Stimulated activated CD4-positive, alpha-beta T cell treated with anti-CD3 and anti-CD28 coated beads, Interleukin-12 subunit alpha, Interleukin-12 subunit beta, amount 100 ng/mL, for 24 hours (primary cell): Measurements from ENCODE around the gene DHRSX.
"Not testable (repeated sequence)": the region's sequence is repeated elsewhere in the genome, so short reads cannot be mapped to it uniquely, and the experiment has no call there.

Experiments used
- DNase-seq, 2 experiments: peaks; one replicate each; pipeline ENCODE4 v3.0.0-alpha.2; 2020; ENCODE audit warnings: low read depth in 2 of 2

DHRSX gene

DNA sequence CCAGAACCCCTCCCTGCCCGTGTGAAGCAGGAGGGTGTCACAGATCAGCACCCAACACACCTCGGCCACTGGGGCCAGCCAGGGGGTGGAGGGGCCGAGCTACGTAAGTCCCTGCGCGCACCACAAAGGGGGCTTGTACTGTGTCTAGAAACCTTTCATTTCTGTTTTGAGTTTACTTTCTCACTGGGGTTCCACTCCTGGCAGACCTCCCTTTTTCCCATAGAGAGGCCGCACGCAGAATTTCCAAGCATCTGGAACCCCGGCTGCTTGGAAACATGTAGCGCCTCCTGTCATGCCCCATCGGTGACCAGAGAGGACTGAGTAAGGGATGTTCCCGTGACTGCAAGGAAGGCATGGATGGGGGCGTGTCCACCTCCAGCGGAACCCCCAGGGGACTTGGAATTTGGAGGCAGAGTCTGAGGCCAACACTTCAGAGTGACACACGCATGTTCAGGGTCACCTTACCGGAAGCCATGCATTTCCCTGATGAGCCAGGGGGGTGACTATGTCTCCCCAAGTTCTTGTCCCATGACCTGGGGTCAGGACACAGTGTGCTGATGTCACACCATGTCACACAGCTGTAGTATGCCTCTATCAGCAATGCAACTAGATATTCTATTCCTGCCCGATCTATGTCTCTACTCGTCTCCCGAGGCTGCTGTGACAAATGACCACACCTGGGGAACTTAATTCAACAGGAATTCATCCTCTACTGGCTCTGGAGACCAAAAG is 105.3 kb downstream of the DHRSX start:
- no peak for DNase-seq

DNA sequence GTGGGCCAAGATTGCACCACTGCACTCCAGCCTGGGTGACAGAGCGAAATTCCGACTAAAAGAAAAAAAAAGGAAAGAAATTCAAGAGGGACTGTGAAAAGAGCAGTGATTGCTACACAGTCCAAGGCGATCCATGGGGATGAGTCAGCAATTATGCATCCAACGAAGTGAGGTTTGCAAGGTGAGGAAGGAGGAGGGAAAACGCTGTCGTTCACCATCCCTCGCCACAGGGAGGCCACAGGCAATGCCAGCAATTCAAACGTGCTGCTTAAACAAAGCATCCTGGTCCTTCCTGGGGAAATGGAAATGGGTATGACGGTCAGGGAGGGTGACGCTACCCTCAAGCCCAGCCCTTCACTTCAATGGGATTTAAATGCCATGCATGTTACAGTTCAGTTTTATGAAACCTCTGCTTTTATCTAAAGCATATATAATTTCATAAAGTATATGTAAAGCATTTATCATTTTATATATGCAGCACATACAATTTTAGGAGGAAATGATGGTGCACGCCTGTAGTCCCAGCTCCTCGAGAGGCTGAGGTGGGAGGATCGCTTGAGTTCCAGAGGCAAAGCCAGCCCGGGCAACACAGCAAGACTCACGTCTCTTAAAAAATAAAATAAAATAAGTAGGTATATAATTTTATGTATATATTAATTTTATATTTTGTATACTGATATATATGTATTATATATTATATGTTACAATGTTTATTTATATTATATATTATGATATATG is 108.7 kb downstream of the DHRSX start:
- DNase-seq = no peak

DNA sequence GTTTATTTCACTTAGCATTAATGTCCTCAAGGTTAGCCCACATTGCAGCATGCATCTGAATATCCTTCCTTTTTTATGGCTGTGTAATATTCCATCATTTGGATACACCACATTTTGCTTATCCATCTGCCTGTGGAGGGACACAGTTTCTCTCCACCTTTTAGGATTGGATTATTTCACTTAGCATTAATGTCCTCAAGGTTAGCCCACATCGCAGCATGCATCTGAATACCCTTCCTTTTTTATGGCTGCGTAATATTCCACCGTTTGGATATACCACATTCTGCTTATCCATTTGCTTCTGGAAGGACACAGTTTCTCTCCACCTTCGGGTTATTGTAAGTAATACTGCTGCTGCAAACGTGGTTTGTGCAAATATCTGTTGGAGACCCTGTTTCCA is 110.0 kb downstream of the DHRSX start:
- no peak for DNase-seq

DNA sequence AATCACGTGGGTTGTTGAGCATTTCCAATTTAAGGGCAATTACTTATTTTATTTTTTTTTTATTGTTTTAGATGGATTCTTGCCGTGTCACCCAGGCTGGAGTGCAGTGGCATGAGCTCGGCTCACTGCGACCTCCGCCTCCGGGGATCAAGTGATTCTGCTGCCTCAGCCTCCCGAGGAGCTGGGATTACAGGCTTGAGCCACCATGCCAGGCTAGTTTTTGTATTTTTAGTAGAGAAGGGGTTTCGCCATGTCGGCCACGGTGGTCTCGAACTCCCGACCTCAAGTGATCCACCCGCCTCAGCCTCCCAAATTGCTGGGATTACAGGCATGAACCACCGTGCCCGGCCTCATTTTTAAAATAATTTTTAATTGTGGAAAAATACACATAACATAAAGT is 111.0 kb downstream of the DHRSX start:
- DNase-seq = not testable (repeated sequence)

DNA sequence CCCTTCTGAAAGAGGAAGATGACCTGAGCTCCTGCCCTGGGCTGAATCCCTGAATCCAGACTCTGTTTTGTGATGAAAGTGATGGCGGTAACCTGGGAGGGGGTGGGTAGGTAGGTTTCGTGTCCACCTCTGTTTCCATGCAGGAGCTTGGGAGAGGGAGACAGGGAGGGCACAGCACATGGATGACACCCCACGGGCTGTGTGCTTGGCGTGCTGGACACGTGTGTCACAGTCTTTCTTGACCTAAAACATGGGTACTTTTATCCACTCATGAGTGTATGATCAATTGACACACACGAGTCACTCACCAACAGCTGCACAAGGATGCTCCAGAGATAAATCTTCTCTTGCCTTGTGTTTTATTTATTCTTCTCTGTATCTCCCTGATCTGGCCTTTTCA is 111.5 kb downstream of the DHRSX start:
- DNase-seq = no peak

DNA sequence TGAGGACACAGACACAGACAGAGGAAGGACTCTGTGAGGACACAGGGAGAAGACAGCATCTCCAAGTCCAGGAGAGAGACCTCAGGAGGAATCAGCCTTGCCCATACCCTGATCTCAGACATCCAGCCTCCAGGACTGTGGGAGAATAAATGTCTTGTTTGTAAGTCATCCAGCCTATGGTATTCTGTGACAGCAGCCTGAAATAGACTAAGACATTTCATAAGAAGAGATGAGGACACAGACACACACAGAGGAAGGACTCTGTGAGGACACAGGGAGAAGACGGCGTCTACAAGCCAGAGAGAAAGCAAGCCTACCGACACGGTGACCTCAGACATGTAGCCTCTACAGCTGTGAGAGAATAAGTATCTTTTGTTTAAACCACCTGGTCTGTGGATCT is 112.1 kb downstream of the DHRSX start:
- no peak for DNase-seq

DNA sequence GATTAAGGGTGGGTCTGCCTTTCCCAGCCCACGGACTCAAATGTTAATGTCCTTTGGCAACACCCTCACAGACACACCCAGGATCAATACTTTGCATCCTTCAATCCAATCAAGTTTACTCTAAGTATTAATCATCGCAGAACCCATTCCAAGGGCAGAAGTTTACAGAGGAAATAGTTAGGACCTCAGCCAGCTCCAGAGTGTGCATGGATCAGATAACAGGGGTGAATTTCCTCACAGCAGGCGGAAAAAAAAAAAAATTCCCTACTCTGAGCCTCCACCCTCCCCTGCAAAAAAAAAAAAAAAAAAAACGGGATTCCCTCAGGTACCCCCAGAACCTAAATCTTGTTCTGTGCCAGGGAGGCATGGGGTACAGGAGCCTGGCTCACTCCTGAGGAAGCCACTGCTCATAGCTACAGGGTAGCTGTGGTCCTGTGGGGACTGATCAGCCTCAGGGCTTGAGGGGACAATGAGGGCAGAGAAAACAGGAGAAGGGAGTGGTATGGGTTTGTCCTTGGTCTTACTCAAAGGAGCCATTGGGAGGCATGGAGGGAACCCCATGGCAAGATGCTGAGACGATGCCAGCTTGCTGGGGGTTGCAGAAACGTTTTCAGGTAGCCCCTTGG is 113.0 kb downstream of the DHRSX start:
- no peak for DNase-seq

DNA sequence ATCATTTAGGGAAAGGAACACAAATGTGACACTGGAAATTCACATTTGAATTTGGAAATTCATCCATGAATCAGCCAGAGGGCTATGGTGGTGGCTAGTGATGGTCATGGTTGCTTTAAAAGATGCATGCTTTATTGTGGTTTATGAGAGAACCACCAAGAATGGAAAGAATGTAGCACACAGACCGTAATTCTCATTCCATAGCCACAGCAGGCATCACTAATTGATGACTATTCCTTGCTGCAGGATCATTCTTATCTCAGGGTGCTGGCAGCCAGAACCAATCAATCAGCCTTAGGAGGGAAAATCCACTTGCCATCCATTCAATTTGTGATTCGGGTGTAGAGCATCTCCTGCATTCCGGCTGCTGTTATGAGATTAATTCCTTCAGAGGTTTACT is 115.6 kb downstream of the DHRSX start:
- no peak for DNase-seq

DNA sequence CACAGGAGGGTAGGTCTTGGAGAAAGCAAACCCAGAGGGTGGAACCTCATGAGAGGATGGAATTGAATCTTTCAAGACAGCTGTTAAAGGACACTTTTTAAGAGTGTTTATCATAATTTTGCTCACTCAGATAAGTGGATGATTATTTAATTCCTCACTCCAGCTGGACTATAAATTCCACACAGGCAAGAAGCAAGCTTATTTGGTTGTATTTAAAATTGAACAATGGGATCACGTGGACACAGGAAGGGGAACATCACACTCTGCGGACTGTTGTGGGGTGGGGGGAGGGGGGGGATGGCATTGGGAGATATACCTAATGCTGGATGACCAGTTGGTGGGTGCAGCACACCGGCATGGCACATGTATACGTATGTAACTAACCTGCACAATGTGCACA is 116.3 kb downstream of the DHRSX start:
- no peak for DNase-seq

DNA sequence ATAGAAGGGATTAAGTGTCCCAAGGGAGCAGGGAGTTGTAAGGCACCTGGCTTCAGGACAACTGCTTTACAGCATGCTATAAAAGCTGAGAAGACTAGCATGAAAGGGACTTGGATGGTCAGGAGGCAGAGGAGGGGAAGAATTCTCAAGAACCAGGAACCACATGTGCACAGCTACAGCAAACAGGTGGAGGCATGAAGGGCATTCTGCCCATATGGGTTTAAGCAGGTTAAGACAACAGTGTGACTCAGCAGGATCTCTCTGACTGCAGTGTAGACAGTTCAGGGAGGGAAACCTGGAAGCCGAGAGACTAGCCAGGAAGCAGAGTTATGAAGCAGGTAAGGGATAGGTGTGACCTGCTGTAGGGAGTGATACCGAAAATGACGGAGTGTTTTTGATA is 117.0 kb downstream of the DHRSX start:
- no peak for DNase-seq

DNA sequence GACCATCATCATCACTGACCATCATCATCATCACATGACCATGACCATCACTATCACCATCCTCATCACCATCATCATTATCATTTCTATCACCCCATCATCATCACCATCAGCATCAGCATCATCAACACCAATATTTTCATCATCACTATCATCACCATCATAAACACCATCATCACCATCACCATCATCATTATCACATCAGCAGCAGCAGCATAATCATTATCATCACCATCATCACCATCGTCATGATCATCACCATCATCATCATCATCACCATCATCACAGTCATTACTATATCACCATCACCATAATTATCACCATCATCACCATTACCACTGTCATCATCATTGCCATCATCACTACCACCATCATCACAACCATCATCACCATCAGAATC is 117.6 kb downstream of the DHRSX start:
- DNase-seq = no peak

DNA sequence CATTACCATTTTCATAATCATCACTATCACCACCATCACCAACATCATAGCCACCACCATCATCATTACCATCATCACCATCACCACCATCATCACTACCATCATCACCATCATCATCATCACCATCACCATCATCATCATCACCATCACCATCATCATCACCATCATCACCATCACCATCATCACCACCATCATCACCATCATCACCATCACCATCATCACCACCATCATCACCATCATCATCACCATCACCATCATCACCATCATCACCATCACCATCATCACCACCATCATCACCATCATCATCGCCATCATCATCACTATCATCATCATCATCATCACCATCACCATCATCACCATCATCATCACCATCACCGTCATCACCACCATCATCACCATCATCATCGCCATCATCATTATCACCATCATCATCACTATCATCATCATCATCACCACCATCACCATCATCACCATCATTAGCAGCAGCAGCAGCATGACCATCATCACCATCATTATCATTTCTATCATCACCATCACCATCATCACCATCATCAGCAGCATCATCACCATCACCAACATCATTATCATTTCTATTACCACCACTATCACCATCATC is 118.2 kb downstream of the DHRSX start:
- not testable (repeated sequence) for DNase-seq

DNA sequence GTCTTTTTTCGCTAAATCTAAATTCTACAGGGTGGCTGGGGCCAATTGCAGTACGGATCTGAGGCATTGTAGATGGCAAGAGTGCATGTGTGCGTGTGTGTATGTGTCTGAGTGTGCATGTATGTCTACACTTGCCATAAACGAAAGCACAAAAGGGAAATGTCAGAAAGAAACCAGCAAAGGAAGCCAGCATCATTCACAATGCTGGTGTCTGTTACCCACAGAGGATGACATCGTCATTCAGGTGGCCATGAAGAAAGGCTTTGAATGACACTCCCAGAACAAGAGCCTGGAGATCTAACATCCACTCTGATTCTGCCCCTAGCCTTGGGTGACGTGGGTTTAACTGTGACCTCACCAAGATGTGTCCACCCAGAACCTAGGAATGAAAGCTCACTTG is 124.6 kb downstream of the DHRSX start:
- DNase-seq = no peak

DNA sequence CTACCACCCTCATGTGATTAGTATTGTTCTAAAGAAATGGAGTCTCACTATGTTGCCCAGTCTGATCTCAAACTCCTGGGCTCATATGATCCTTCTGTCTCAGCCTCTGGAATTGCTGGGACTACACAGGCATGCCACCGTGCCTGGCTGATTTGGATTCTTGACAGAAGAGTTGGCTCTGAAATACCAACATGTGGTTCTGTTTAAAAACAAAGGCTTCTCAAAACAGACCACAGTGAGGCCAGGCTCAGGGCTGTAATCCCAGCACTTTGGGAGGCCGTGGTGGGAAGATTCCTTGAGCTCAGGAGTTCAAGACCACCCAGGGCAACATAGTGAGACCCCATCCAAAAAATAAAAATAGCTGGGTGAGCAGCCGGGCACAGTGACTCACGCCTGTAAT is 126.7 kb downstream of the DHRSX start:
- no peak for DNase-seq

DNA sequence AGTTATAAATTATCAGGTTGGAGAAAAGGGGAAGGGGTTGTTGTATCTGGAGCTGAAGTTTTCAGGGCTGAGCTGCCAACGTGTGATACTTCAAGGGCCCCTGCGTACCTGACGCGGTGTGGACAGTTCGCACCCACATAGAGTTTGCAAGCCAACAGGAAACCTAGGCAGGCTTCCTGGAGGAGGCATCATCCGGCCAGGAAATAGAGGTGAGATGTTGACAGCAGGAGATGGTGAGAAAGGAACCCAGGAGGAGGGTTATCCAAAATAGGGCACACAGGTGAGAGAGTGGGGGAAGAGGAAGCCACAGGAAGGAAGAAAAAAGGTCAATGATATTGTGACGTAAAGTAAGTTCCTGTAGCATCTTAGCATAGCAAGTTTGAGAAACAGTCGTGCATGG is 127.2 kb downstream of the DHRSX start:
- no peak for DNase-seq

DNA sequence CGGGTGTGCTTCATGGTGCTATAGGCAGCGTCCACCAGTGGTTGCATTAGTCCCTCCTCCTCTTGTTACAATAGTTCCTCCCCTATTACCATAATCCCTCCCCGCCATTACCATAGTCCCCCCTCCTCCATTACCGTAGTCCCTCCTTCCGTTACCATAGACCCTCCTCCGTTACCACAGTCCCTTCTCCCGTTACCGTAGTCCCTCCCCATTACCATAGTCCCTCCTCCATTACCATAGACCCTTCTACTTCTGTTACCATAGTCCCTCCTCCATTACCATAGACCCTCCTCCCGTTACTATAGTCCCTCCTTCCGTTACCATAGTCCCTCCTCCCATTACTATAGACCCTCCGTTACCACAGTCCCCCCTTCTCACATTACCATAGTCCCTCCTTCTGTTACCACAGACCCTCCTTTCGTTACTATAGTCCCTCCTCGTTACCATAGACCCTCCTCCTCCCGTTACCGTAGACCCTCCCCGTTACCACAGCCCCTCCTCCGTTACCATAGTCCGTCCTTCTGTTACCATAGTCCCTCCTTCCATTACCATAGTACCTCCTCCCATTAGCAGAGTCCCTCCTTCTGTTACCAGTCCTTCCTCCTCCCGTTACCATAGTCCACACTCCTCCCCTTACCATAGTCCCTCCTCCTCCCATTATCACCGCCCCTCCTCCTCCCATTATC is 129.6 kb downstream of the DHRSX start:
- DNase-seq = no peak

DNA sequence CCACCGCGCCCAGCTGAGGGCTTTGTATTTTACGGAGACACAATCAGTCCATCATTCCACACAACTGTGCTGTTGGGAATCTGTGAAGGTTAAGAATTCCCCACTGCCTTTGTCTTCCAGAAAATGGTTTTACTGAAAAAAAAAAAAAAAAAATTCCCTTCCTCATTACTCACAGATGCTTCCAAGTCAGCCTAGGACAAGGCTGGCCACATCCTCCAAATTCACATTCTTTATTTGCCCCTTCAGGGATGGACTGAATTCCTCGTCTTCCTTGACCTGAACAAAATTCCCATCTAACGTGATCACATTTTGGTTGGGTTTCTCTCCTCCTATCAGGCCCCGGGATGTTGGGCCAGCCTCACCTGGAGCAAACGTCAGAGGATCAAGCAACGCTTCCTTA is 130.3 kb downstream of the DHRSX start:
- no peak for DNase-seq

DNA sequence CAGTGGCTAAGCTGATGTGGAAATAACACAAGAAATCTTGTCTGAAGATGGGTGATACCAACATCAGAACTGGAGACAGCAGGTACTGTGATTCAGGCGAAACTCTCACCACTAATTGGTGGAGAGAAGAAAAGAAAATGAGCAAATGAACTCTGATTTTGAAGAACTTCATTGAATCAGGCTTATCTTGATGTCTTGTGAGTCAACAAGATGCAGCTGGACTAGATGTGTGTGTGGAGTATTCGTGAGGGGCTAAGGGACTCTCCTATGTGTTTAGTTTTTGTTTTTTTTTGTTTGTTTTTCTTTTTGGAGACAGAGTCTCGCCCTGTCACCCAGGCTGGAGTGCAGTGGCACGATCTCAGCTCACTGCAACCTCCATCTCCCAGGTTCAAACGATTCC is 131.6 kb downstream of the DHRSX start:
- no peak for DNase-seq

DNA sequence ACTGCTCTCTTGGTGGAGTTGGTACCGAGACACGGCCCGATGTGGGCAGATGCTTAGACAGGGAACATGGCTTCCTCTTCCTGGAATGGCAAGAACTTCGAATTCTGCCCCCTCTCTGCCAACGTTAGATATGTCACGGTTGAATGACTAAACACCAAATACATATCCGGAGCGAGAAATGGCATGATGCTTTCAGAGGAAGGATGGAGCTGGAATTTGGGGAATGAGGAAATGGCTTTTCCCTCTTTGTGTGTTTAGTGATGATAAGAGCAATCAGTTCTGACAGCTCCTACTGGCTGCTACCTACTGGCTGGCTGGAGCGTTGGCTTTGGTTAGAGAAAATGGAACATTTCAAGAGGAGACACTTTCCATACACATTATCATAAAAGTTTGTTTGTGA is 140.0 kb downstream of the DHRSX start:
- DNase-seq = no peak

DNA sequence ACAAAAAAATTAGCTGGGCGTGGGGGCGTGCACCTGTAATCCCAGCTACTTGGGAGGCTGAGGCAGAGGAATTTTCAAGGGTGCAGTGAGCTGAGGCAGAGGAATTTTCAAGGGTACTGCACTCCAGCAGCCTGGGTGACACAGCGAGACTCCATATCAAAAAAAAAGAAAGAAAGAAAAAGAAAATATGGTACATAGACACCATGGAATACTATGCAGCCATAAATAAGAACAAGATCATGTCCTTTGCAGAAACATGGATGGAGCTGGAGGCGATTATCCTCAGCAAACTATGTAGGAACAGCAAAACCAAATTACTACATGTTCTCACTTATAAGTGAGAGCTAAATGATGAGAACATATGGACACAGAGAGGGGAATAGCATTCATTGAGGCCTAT is 141.3 kb downstream of the DHRSX start:
- DNase-seq = not testable (repeated sequence)

DNA sequence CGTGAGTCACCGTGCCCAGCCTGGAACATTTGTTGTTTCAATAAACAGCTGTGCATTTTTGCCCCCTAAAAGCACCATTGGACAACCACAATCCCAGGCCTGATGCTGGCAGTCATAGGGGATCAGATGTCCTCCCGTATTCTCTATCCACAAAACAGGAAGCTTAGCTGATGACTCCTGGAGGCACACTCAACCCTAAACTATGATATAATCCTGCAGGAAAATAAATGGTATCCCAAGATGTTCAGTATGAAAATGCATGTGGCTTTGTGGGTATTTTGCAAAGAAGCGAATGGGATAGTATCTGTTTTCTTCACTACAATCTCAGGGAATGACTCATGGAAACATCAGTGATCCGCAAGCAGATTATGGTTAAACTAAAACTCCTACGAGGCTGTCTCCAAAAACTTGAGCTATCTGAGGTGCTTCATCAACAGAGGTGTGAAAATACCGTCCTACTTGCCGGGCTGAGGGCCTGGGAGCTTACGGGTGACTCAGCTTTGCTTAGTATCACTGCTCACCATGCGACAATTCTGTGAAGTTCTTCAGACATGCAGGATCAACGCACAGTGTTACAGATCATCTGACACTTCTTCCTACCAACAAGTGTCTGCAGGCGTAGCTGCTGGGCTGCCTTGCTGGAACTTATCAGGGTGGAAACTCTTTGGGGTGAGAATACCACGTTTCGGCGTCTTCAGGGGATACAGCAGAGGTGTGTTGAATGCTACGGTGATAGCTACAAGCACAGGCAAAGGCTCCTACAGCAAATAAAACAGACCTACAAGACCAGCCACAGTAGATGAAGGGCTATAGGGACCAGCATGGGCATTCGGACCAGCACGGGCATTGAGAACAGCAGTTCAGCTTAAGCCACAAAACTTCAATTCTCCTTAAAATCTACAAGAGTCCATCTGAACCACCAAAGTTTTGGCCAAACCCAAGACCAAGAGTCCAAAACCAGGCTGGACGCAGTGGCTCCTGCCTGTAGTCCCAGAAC is 148.5 kb downstream of the DHRSX start:
- no peak for DNase-seq
